Amygdala (tissue), 56 donors: ENCODE data around the gene SH3RF2.
A peak's percentile ranks its signal among the peaks of the same experiment; 100 is the strongest.
"Not testable (repeated sequence)": the region's sequence is repeated elsewhere in the genome, so short reads cannot be mapped to it uniquely, and the experiment has no call there.

Source experiments
- DNase-seq, 56 donors: peaks; one replicate each; lab custom pipeline; 2025; lab: John Stamatoyannopoulos, UW

The SH3RF2 gene

DNA sequence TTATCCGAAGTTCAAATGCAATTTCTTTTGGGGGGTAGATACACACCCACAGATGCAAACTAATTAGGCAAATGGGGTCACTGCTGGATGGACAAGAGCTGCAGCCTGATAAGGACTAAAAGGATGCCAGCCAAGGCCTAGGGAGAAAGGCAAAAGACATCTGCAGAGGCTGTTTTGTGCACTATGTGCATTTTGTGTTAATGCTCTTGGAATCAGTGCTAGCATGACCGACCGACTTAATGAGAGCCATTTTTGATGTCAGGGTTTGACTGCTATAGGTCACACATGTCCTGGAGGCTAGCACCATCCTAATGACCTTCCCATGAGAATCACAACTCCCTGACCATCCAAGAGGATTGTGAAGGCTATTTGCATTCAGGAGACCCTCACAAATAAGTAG is 134.4 kb downstream of the SH3RF2 start:
- no peak for DNase-seq

- no peak for DNase-seq
These were observed 134.8 kb downstream of the SH3RF2 start for GRCh38 chr5:146071171-146071570.

DNA sequence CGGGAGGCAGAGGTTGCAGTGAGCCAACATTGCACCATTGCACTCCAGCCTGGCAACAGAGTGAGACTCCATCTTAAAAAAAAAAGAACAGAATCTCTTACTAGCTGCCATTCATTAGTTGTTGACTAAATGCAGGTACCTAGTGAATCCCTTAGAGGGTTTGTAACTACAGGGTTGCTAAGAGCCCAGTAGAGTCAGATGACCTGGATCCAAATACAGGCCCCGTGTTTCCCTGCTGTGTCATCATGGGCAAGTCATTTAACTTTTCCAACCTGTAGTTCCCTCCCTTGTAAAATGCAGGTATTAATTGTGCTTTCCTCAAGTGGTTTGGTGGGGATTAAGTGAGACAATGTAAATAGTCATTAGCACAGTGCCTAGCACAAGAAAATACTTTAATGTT is 136.2 kb downstream of the SH3RF2 start:
- no peak for DNase-seq

GRCh38 chr5:146073239-146073900 is 137.0 kb downstream of the SH3RF2 start:
- no peak for DNase-seq

DNA sequence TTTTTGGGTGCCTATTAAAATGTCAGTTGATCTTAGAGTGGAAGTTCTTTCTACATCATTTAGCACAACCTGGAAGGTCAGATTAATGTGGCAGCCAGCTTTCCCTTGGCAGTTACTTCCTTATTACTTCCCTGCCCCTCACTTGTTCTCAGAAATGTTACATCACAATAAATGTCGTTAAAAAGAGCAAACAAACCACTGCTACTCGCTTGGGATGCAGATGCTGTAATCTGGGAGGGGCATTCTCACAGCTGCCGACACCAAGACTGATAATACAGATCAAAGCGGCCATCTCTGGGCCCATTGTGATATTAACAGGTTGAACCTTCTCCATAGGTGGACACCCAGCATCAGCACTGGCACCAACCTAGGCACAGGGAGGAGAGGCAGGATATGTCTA is 139.7 kb downstream of the SH3RF2 start:
- no peak for DNase-seq

DNA sequence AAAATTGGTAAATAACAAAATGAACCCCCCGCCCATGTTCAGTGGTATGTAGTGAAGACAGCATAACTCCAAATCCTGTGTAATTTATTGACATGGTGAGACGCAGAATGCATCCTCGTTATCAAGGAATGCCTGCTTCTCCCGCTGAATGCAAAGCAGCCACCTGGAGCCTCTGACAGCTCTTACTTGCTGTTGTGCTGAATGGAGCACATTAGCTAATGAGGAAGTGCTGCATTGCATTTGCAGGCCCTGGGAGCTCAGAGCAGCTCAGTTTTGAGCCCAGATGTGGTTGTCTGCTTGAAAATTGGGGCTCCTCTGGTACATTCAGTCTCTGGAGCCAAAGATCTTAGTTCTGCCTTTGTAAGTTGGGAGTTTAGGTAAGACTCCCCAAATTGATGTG is 140.1 kb downstream of the SH3RF2 start:
- no peak for DNase-seq

GRCh38 chr5:146078566-146078965 is 142.2 kb downstream of the SH3RF2 start:
- no peak for DNase-seq

GRCh38 chr5:146079695-146080373 is 143.5 kb downstream of the SH3RF2 start:
- no peak for DNase-seq

GRCh38 chr5:146081556-146081955 is 145.2 kb downstream of the SH3RF2 start:
- DNase-seq: no peak

DNA sequence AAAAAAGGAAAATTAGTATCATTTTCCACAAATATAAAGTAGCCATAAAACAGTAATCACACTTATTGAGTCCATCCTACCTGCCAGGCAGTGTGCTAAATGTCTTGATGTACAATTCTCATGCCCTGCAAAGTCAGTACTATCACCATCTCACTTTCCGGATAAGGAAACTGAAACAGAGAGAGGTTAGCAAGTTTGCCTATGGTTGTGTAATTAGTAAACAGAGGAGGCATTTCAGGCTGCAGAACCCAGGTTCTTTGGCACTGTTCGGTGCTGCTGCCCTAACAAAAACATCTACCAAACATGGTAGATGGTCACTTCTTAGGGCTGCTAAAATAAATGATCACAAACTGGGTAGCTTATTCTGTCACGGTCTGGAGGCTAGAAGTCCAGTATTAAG is 146.4 kb downstream of the SH3RF2 start:
- DNase-seq: no peak

GRCh38 chr5:146084376-146084775 is 148.0 kb downstream of the SH3RF2 start:
- DNase-seq: no peak

- no peak for DNase-seq
These were observed 151.7 kb downstream of the SH3RF2 start for GRCh38 chr5:146088098-146088497.

DNA sequence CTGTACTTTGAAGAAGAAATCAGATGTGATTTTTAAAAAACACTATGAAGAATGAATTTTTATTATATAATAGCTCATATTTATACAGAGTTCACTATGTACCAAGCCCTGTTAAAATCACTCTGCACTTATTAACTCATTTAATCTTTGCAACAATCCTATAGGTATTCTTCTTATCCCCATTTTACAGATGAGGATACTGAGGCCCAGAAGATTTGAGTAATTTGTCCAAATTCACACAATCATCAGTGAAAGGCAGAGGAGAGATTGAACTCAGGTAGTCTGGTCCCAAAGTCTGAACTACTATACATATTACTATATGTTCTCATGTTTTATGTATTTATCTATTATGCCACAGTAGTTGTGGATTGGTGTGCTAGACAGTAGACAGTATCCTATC is 152.9 kb downstream of the SH3RF2 start:
- DNase-seq: no peak

DNA sequence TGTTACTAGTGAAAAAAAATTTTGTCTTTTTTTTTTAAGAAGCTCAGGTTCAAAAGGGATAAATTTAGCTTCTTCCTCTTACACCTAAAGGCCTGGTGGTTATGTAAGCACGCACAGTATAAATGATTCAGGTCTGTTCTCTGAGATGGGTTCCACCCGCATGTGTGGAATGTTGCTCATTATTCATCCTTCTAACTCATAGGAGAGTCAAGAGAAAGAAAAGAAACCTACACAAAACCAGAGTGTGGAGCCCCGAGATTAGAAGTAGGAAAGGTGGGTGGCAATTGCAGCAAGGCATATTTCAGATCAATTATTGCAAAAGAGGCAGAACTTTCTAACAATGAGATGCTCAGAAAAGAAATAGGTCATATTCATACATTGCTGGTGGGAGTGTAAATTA is 155.5 kb downstream of the SH3RF2 start:
- DNase-seq: peak in 5 of 56 donors; percentile 3 to 16 (median 13)

DNA sequence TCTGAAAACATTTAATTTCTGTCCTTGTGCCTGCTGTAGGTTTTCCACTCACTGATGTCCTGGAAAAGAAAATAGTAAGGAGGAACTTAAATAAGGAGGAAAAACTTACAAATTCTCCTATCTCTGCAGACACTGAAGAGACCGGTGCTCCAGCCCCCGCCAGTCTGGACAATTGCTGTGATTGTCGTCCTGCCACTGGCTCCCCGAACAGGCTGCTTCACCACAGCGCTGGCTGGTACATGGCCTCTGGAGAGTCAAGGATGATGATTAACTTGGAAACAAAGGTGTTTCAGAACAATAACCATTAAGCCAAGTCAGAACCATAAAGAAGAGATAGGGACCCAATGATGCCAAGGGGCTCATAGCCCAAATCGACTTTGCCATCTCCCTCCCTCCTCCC is 161.7 kb downstream of the SH3RF2 start:
- peak in 24 of 56 donors; percentile 1 to 57 (median 16) for DNase-seq

DNA sequence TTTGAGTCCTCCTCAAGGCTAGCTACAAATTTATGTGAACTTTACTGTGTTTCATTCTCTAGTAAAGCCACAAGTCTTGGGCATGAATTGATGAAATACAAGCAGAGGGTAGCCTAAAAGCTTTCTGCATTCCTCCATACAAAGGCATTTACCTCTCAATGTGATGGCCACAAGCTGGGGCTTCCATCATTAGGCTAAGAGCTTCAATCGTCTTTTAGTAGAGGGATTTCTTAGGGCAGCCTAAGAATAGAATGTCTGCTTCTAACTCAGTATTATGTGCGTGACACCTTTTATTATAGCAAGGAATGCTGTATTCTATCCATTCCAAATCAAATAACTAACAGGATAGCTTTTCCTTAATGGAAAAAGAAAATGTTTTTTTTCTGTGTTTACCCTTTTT is 165.3 kb downstream of the SH3RF2 start:
- no peak for DNase-seq

DNA sequence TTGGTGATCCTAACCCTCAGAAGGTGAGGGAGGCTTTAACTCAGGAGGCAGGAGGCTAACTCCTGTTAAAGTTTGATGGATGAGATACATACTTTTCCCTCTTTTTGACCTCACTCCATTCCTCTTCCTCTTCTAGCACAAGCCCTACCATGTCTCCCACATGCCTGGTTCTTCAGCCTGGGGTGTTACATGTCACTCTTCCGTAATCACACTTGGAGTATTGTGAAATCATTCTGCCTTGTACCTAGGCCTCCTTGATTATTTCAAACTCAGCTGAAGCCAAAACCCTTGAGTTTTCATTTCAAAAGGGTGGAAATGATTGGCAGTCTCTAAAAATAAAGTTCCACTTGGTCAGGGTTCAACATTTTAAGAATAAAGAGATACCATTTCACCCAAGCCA is 167.2 kb downstream of the SH3RF2 start:
- DNase-seq: no peak

- no peak for DNase-seq
These were observed 169.1 kb downstream of the SH3RF2 start, which contains the start of gene PLAC8L1 for GRCh38 chr5:146105477-146105876. Gene PLAC8L1 (minus strand): TSS chr5:146105577. CDS start chr5:146104311, 1,266 bp downstream.

- no peak for DNase-seq
These were observed 171.5 kb downstream of the SH3RF2 start for GRCh38 chr5:146107901-146108300.

GRCh38 chr5:146108870-146109269 is 172.5 kb downstream of the SH3RF2 start:
- not testable (repeated sequence) for DNase-seq

GRCh38 chr5:146109379-146109778 is 173.0 kb downstream of the SH3RF2 start:
- DNase-seq: no peak

- DNase-seq: no peak
These were observed 175.0 kb downstream of the SH3RF2 start for GRCh38 chr5:146111409-146111808.
